ENCODE measurements around the gene AXIN2.
"Not testable (repeated sequence)": the region's sequence is repeated elsewhere in the genome, so short reads cannot be mapped to it uniquely, and the experiment has no call there.

Gene AXIN2

DNA sequence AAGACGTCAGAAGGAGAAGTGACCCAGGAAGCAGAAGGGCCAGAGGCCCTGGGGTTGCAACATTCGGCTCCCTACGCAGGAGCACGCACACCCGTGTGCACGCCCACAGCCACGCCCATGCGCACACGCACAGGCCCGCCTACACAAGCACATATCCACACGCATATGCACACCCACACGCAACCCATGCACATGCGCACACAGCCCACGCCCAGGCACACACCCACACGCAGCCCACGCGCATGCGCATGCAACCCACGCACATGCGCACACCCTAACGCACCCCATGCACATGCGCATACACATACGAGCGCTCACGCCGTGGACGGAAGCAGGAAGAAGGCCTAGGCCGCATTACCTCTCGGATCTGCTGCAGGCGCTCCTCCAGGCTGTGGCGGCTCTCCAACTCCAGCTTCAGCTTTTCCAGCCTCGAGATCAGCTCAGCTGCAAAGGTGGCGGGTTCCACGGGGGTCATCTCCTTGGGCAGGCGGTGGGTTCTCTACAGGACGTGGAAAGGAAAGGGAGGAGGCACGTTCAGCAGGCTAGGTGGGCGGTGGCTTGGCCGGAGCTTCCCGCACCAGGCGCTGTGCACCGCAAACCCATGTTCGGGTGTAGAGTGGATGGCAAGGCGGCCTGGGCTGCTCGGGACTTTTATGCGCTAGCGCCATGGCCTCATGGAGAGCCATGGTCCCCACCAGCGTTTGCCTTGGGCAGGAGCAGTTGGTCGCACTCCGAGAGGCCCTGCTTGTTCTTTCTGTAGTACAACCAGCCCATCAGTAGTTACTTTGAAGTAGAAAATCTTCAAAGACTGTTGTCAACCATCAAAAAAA, 23.4 kb downstream of the AXIN2 start:
- DNase-seq (ENCODE audit: low read depth) = no peak

DNA sequence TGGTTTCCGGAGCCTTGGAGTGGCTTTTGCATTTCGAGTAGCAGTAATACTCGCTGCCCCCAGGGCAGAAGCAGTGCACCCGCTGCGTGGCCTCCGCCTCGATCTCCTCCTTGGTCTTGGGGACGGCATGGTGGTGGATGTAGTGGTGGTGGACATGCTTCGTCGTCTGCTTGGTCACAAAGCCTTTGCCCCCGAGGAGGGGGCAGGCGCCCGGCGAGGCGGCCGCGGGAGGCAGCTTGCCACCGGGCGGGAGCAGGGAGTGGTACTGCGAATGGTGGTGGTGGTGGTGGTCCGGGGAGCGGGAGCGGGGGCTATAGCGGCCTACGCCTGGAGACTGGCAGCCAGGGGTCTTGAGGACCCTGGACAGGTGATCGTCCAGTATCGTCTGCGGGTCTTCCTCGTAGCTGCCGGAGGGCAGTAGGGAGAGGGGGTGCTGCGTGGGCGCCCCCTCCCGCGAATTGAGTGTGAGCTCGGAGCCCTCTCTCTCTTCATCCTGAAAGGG, 24.1 kb downstream of the AXIN2 start:
- DNase-seq (ENCODE audit: low read depth) = no peak

DNA sequence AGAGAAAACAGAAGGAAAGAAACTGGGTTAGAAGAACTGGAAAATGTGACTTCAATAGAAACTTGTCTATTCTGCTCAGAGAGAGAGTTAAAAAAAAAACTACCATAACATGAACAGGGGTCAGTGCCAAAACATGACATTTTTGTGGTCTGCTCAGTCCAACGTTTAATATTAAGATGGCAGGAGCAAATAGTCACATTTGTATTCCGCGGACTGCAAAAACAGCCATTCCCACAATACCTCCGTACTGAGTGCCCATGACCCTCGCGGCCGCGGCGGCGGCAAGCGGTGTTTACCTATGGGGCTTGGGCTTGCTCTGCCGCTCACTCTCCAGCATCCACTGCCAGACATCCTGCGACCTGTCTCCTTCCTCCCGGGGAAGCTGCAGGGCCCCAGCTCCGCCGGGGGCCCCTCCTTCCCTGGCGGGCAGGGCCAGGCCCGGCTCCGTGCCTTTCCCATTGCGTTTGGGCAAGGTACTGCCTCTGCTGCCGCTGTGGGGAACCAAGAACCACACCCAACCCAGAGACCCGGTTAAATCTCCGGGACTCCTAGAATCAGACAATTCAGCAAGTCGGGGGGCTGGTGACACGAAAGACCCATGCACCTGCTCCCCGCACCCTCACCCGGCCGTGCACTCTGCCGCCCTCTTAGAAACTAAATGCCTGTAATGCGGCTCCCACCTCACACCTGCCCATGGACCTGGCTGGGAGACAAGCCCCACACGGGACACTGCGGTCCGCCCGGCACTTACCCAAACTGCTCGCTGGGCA, 24.7 kb downstream of the AXIN2 start:
- DNase-seq (ENCODE audit: low read depth) = no peak

GRCh38 chr17:65535777-65536572, 25.5 kb downstream of the AXIN2 start:
- DNase-seq (ENCODE audit: low read depth) = no peak

GRCh38 chr17:65533852-65534457, 27.5 kb downstream of the AXIN2 start:
- DNase-seq (ENCODE audit: low read depth) = no peak

- DNase-seq (ENCODE audit: low read depth) = no peak
Observed at GRCh38 chr17:65533056-65533745, 28.2 kb downstream of the AXIN2 start.

- no peak for DNase-seq (ENCODE audit: low read depth)
Observed at GRCh38 chr17:65532101-65532890, 29.2 kb downstream of the AXIN2 start.

DNA sequence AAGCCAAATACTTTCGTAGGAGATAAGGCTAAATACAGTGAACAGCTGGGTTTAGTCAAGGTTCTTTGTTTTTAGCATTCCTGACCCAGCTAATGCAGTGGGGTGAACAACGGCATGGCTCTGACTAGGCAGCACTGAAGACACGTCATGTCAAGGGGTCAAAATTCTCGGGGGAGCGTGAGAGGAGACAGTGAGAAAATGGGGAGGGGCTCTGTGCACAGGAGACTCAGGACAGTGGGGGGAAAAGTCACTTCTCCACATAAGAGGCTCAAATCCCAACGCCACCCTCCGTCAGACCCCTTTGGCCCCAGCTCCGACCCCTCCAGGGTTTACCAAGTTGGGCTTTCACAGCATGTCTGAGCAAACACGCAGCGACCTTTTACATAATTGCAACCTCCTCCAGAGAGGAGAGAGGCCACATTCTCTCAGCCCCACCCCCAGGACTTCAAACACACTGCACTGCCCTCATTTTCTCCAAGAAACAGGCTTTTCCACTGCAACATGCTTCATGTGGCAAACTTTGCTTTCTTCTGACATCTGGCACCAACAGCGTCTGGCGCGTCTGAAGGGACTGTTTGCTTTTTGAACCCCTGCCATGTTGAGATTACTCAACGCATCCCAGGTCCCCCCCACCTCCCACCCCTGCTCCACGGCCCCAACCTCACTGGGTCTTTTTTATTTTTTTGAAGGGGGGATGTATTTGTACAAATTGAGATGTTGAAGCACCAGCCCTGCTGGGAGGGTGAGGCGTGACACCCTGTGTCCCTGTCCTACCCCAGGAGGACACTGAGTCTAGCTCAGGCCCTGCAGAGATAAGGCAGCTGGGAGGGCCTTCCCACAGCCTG, 30.0 kb downstream of the AXIN2 start:
- no peak for DNase-seq (ENCODE audit: low read depth)

- DNase-seq (ENCODE audit: low read depth) = no peak
Observed at GRCh38 chr17:65530523-65531255, 30.8 kb downstream of the AXIN2 start.

DNA sequence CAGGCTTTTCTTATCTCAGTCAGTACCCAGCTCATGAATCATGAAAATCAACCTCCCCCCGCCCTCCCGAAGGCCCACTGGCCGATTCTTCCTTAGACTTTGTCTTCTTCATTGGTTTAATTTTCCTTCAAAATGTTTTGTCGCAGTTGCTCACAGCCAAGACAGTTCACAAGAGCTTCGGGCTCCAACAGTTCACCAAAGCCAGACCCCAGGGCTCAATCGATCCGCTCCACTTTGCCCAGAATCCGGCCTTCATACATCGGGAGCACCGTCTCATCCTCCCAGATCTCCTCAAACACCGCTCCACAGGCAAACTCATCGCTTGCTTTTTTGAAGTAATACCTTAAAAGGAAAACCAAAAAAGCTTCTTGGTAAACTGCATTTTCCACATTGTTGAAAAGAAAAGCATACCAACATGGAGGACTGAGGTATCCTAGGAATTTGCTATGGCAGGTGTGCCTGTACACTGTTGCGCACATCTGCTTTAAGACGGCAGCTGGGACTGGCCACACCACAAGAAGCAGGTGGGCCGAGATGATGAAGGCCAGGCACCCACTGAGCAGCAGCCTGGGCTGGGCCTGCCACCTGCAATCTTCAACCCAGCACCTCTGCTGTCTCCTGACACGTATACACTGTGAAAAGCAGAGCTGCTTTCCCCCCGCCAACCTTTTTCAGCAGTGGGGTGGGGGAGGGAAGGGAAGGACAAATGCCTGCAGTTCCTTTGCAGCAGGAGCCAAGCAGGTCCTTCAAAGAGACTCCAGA, 31.5 kb downstream of the AXIN2 start:
- DNase-seq (ENCODE audit: low read depth) = no peak

DNA sequence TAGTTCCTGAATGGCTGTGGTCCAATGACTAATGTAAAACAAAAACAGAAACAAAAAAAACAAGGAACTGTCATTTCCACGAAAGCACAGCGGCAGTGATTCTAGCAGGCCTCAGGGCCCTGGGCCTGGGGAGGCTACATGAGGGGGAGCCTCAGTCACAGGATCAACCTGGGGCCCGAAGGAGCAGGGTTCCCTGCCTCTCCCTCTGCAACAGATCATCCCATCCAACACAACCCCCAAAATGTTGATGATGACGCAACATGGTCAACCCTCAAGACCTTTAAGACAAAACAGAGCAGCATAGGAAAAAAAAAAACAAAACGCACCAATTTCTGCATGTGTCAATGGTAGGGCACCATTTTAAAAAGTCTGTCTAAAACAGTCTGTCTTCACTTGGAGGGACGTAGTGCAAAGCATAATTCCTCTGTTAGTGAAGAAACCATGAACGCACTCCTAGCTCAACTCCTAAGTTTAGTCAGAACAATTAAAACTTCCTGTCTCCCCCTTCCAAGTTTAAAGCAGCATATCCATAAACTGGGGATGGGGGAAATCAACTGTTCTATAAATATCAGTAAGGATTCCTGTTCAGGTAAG, 32.3 kb downstream of the AXIN2 start:
- DNase-seq (ENCODE audit: low read depth) = no peak

DNA sequence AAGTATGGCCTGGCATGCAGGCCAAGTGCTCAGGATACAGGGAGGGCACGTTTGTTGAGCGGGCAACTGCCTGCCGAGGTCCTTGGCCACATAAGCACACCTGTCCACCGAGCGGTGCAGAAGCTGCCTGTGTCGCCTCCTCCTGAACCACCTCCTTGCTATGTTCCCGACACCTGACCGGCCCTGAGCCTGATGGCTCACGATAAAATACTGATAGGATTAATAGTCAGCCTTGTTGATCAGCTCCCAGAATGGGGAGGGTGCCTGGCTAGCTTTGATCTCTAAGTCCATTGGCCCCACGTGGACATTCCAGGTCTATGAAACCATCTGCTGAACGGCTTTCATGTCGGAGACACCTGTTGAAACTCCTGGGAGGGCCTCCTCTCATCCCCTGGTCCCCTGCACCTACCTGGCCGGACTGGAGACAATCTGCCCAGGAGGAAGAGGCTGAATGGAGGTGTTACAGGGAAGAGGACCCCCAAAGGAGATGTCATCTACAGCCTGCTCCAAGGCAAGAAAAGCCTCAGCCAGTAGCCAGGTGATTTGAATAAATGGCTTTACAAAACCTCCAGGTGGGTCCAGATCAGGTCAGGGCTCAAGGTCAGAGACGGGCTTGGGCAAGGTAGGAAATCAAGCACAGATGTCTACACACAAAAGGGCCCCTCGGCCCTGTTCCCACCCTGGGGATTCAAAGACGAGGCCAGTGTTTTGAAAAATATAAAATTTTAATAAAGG, 33.4 kb downstream of the AXIN2 start:
- no peak for DNase-seq (ENCODE audit: low read depth)

GRCh38 chr17:65527381-65527780, 34.1 kb downstream of the AXIN2 start:
- DNase-seq (ENCODE audit: low read depth) = no peak

- DNase-seq (ENCODE audit: low read depth) = not testable (repeated sequence)
Observed at GRCh38 chr17:65526854-65527253, 34.6 kb downstream of the AXIN2 start.

DNA sequence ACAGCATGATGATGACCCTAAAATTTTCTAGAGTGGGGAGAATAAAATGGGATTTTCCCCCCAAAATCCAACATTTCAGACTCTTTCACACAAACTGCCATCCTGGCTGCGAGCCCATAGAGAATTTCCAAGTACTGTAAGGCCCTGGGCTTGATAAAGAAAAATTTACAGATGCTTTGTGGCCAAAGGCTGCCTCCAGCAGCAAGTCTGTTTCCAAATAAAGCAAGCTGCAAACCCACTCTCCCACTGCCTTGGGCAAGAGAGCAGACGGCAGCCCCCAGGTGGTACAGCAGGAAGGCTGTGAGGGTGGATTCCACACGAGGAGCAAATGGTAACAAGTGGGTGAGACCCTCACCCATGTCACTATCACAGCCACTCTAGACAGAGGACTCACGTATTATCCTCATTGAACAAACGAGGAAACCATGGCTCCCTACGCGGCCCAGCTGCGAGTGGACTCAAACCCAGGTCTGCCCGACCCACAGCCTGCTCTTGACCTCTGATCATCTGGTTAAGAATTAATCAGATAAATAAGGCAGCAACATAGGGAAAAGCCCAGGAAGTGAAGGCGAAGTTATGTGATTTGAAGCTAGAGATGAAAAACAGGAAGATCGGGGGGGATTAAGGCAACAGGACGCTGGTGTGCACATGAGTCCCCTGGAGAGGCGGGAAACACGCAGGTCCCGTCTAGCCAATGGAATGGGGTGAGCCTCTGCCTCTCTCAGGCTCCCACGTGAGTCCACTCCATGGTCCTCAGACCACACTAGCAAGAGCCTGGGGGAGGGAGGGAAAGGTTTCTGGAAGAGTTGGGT, 37.4 kb downstream of the AXIN2 start:
- DNase-seq (ENCODE audit: low read depth) = no peak

- DNase-seq (ENCODE audit: low read depth) = no peak
Observed at GRCh38 chr17:65523411-65523810, 38.0 kb downstream of the AXIN2 start.
